Liver (tissue), 3 donors: ENCODE data around the gene COL23A1.

Source experiments
- ATF3 ChIP-seq: IDR thresholded peaks from 2 replicates; pipeline ENCODE4 v1.6.1; 2016; ENCODE audit warnings: antibody characterized with exemption
- GABPA ChIP-seq, 2 donors: IDR thresholded peaks in 1 of 2; conservative IDR thresholded peaks in 1 of 2; 2 replicates each; pipeline ENCODE4 v1.6.1; 2016; ENCODE audit warnings: antibody characterized with exemption in 2 of 2, mild to moderate bottlenecking in 1 of 2, moderate library complexity in 1 of 2
- JUND ChIP-seq, 2 donors: IDR thresholded peaks; 2 replicates each; pipeline ENCODE4 v1.6.1; 2016; ENCODE audit warnings: antibody characterized with exemption in 2 of 2
- MAX ChIP-seq: IDR thresholded peaks from 2 replicates; pipeline ENCODE4 v1.6.1; 2016; ENCODE audit warnings: antibody characterized with exemption
- RXRA ChIP-seq, 2 donors: IDR thresholded peaks; 2 replicates each; pipeline ENCODE4 v1.6.1; 2017 to 2018; ENCODE audit warnings: antibody characterized with exemption in 2 of 2, mild to moderate bottlenecking in 1 of 2
- SP1 ChIP-seq: IDR thresholded peaks from 2 replicates; pipeline ENCODE4 v1.6.1; 2018; ENCODE audit warnings: antibody characterized with exemption, mild to moderate bottlenecking
- YY1 ChIP-seq: IDR thresholded peaks from 2 replicates; pipeline ENCODE4 v1.6.1; 2016; ENCODE audit warnings: antibody characterized with exemption, mild to moderate bottlenecking
- TF ChIP-seq, protein P1 (sequence below): fragments of 150-350 bp; IDR thresholded peaks from 2 replicates; pipeline ENCODE4 v1.5.1; 2017; ENCODE audit warnings: improper control_type of control experiment, low read depth, low read length; ENCODE audit not compliant: missing input control
- TF ChIP-seq, protein P2 (sequence below): IDR thresholded peaks from 2 replicates; pipeline ENCODE4 v1.6.1; 2016; ENCODE audit warnings: antibody characterized with exemption
- donor health status: healthy.
- donor health status: healthy.

- TF ChIP-seq, protein P1, sequence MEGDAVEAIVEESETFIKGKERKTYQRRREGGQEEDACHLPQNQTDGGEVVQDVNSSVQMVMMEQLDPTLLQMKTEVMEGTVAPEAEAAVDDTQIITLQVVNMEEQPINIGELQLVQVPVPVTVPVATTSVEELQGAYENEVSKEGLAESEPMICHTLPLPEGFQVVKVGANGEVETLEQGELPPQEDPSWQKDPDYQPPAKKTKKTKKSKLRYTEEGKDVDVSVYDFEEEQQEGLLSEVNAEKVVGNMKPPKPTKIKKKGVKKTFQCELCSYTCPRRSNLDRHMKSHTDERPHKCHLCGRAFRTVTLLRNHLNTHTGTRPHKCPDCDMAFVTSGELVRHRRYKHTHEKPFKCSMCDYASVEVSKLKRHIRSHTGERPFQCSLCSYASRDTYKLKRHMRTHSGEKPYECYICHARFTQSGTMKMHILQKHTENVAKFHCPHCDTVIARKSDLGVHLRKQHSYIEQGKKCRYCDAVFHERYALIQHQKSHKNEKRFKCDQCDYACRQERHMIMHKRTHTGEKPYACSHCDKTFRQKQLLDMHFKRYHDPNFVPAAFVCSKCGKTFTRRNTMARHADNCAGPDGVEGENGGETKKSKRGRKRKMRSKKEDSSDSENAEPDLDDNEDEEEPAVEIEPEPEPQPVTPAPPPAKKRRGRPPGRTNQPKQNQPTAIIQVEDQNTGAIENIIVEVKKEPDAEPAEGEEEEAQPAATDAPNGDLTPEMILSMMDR: no peak
- TF ChIP-seq SP1 (no peak), RXRA (IDR thresholded peaks at IDR 0.05) (no peak), YY1 (no peak), JUND (IDR thresholded peaks at IDR 0.05) (no peak), MAX (no peak), GABPA (IDR thresholded peaks at IDR 0.05 in 1 of 2, conservative IDR thresholded peaks at IDR 0.05 in 1 of 2) (no peak), ATF3 (no peak)
- TF ChIP-seq, protein P2, sequence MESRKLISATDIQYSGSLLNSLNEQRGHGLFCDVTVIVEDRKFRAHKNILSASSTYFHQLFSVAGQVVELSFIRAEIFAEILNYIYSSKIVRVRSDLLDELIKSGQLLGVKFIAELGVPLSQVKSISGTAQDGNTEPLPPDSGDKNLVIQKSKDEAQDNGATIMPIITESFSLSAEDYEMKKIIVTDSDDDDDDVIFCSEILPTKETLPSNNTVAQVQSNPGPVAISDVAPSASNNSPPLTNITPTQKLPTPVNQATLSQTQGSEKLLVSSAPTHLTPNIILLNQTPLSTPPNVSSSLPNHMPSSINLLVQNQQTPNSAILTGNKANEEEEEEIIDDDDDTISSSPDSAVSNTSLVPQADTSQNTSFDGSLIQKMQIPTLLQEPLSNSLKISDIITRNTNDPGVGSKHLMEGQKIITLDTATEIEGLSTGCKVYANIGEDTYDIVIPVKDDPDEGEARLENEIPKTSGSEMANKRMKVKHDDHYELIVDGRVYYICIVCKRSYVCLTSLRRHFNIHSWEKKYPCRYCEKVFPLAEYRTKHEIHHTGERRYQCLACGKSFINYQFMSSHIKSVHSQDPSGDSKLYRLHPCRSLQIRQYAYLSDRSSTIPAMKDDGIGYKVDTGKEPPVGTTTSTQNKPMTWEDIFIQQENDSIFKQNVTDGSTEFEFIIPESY: no peak
Measured at GRCh38 chr5:178622679-178623247, 32.6 kb upstream of the COL23A1 start.
